ENCODE data around the gene PTPRJ.

The PTPRJ gene

DNA sequence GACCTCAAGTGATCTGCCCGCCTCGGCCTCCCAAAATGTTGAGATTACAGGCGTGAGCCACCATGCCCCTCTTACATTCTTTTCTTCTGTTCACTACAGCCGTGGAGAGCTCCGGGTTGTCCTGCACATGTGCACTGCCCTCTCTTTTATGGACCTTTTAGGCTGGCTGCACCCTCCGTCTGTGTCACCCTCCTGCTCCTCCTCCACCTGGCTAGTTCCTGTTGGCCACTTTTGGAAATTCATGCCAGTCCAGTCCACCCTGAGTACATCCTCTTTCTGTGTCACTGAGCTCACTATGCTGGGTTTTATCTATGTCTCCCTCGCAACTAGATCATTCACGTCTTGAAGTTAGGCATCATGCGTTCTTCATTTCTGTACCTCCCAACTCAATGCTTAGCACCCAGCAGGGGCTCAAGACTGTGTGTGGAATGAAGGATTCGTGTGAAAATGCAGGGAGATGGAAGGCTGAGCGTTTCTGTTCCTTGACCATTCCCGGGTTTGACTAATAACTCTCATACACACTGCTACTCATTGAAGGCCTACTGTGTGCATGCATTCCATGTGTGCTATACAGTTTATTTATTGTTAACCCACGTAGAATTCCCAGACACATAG, 60.6 kb downstream of the PTPRJ start:
- DNase-seq (ENCODE audit: low spot score): no peak

DNA sequence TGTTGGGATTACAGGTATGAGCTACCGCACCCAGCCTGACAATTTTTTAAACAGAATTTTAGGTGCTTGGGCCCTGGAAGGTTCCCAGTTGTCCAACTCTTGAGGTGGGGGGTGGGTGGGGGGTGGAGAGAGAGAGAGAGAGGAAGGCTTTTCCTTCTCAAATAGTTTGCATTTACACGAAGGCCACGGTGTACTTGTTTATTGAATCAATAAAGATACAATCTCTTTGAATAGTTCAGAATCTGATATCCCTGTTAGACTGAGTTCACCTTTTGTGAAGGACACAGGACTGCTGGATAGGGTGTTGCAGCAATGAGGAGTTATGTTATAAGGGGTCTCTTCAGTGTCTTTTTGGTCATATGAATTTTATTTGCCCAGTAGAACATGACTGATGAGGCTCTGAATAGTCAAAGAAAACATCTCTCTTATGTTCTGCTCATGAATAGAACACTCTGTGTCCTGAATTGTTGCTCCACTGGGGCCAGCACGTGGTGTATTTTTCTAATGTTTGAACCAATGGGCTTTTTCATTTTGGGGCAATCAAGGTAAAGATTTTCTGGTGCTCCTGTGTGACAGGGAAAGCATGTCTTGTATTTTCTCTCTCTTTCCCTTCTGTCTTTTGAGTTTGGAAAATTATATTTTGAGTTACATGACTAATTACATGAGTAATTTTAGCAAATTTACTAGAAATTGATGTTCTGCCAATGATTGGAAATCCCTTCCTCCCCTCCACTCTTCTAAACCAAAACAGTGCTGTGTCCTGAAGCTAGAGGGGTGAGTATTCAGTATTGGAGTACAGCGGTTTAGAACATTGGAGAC, 61.7 kb downstream of the PTPRJ start:
- DNase-seq (ENCODE audit: low spot score): no peak

DNA sequence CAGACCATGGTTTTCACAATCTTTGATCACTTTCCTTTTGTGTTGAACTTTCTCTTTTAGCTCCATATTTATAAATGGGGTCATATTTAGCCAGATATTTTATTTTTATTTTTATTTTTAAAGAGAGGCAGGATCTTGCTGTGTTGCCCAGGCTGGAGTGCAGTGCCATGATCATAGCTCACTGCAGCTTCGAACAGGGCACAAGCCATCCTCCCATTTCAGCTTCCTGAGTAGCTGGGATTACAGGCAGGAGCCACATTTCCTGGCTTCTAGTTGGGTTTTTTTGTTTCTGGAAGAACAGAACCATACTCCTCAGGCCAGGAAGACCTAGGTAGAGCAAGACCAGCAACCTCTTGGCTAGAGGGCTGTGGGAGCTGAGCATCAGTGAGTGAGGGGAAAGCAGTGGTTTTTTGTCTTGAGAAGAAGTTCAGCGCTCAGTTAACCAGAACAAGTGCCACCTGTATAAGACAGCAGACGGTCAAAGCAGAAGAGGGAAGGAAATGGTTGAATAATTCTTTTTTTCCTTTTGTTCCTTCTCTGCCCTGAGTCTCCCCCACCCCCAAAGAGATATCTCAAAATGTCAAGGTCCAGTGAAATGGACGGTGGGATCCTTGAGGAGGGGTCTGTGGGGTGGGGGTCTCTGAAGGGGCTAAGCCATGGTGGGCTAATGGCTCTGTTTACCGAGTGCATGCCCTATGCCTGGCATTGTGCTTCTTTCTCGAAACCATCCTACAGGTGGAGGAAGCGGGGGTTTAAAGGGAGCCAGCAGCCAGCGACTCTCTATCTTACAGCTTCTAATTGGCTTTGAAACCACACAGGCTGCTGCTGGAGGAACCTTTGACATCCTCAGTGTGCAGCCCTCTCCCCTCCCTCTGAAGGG, 63.0 kb downstream of the PTPRJ start:
- no peak for DNase-seq (ENCODE audit: low spot score)

DNA sequence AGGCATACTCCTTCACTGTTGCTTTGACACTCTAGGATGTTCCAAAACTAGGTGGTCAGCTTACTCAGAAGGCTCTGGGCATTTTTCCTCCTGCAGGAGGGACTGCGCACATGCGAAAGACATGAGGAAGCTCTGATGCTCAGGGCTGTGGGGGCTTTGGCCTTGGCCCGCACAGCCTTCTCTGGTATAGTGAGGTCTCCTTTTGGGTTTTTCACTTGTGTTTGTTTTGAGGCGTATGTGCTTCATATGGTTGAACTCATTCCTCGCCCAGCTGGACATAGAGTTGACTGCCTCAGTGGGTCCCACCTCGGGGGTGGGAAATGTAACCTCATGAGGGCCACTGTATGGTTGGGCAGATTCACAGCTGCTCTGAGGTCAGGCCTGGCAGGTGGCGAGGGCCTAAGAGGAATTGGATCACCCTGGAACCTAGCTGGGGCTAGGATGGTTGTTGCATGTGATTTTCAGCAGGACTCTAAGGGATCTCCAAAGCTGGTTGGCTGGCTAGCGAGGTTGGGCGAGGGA, 63.7 kb downstream of the PTPRJ start:
- DNase-seq (ENCODE audit: low spot score): no peak

DNA sequence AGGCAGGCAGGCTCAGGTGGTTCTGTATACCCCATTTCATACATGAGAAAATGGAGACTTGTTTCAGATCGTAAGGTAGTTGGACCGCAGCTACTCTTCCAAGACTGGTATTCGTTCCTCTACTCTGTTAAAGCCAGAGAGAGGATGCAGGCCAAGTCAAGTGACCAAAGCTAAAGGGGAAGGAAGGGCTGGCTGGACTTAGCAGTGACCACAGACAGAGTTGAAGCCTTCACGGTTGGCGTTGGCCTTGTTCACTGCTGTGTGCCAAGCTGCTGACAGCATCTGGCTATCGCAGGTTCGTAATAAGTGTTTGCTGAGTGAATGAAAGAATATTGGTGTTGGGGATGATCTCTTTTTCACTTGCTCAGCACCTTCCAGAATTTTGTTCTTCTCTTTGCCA, 64.2 kb downstream of the PTPRJ start:
- DNase-seq (ENCODE audit: low spot score): no peak

DNA sequence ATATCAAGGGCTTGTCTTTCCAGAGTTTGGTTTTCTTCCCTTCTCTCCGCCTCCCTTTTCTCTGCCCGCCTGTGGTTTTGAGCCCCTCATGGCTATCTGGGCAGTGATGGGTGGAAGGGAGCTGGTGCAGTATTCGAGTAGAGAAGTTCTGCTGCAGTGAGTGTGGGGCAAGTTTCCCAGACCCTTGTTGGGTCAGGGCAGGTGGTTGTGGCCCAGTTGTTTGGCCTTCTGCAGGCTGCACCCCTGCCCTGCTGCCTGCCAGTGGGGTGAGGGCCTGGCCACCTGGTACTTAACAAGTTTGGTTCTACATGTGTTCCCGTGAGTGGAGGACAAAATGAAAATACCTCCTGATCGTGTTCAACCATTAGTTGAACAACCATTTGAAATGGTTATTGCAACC, 65.2 kb downstream of the PTPRJ start:
- no peak for DNase-seq (ENCODE audit: low spot score)

DNA sequence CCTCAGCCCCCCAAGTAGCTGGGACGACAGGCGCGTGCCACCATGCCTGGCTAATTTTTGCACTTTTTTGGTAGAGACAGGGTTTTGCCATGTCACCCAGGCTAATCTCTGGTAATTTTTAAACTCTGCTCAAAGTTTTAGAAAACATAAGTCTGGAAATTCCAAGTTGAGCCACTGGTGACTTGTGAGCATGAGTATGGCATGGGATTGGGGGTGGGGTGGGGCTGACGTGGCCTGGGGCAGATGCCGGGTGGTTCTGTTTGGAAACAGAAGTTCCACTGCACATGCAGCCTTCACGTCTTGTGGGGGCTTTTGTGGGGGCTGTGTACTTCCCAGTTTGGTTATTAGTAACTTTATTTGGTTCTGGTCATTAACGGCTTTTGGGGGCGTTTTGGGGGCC, 67.3 kb downstream of the PTPRJ start:
- DNase-seq (ENCODE audit: low spot score): peak; percentile 54

DNA sequence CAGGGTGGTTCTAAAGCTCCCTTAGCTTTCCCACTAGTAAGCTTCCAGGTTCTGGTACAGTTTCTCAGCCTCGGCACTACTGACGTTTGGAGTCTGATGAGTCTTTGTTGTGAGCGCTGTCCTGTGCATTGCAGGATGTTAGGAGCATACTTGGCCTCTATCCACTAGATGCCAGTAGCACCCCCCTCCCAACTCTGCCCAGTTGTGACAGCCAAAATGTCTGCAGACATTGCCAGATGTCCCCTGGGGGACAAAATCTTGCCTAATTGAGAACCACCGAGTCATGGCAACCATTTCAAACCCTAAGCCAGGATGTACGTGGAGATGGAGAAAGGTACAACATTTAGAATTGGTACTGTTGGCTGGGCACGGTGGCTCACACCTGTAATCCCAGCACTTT, 68.7 kb downstream of the PTPRJ start:
- no peak for DNase-seq (ENCODE audit: low spot score)

DNA sequence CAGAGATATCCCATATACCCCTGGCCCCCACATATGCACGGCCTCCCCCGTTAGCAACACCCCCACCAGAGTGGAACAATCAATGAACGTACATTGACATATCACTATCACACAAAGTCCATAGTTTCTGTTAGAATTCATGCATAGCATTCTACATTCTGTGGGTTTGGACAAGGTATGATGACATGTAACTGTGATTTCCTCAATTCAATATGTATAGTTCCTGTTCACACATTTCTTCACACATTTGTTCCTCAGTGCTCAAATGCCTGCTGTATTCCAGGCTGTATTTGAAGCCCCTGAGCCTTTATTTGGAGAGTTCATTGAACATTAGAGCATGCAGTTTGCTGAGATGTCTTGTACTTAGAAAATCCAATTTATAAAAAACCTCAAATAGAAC, 69.9 kb downstream of the PTPRJ start:
- DNase-seq (ENCODE audit: low spot score): no peak

DNA sequence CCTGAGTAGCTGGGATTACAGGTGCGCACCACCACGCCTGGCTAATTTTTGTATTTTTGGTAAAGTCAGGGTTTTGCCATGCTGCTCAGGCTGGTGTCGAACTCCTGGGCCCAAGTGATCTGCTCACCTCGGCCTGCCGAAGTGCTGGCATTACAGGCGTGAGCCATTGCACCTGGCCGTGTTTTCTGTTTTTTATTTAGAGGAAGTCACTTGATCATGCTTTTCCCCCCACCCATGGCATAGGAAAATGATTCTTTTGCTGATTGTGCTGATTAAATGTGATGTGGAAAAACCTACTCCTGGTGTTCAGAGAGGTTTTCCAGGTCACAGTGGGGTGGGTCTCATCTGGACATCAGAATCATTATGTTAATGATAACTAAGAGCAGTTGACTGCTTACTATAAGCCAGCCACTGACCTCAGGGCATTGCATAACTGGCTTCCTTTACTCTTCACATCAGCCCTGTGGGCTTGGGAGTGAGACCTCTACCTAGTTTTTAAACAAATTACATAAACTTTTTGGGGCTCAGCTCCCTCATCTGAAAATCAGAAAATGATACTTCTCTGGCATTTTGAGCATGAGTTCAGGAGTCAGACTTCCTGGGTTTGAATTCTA, 71.0 kb downstream of the PTPRJ start:
- DNase-seq (ENCODE audit: low spot score): no peak

DNA sequence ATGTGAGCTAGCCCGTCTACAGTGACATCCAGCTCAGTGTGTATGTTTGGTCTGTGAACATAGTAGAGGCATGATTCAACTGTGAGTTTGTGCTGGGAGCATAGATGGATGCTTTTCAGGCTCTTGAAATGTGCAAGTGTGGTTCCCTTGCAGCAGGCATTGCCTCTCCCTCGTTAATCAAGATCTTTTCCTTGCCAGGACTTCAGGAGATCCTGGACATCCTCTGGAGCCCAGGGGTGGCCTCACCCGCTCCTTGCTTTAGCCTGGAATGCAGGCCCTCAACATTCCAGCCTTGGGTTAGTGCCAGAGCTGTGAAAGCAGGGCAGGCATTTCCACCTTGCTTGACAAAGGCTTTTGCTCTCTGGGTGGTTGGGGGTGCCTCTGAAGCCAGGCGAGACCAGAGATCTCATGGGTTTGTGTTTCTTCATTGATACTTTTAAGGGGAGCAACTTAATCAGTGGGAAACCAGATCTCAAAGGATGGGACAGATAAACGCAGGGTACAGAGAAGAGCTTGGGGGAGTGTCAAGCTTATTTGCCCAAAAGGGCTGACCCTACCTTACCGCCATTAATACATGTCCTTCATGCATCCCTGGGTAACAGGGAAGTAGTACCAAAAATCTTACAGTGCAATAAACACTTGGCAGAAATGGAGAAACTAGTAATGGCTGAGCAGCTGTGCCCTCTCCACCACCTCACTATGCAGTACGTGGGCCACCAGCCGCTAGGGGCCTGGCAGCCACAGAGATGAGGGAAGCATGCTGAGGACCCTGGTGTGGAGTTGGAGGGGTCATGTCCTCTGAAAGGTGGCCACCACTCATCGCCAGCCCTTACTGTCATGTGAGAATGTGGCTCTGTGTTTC, 72.1 kb downstream of the PTPRJ start:
- DNase-seq (ENCODE audit: low spot score): peak; percentile 57

DNA sequence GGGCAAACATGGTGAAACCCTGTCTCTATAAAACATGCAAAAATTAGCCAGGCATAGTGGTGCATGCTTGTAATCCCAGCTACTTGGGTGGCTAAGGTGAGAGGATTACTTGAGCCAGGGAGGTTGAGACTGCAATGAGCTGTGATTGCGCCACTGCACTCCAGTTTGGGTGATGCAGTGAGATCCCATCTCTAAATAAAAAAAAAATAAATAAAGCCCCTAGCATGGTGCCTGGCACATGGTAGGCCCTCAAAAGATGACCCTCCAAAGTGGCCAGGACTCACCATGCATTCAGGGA, 74.6 kb downstream of the PTPRJ start:
- no peak for DNase-seq (ENCODE audit: low spot score)

DNA sequence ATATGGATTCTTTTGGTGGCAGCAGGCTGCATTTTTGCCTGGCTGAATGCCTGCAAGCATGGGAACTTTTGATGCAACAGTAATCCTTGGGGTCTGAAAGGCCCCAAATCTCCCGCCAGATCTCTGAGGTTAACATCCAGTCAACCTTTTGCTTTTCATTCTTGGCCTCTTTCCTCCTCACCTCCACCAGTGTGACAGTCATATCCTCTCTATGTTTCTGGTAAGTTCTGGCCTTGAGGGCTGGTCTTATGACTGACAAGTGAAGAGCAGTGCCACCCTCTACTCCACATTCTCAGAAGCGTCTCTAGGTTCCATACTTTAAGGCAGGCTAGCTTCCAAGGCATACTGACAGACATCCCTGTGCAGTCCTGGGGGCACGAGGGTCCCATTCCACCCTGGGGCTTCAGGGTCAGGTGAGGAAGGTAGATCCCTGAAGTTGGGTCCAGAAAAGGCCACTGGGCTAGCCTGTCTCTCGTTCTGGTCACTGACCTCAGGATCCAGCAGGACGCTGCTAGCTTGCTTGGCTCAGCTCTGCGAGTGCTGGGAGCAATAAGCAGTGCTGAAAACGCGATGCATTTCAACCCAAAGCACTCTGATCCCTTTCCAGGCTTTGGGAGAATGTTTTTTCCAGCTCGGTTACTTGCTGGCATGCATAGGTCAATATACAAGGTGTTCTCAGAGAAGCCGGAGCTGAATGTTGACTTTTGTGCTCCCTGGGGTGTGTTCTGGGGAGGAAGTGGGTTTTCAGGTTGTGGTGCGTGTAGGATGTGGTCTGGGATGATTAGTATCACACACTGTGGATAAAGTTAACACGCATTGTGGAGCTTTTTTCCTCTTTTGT, 75.2 kb downstream of the PTPRJ start:
- no peak for DNase-seq (ENCODE audit: low spot score)

DNA sequence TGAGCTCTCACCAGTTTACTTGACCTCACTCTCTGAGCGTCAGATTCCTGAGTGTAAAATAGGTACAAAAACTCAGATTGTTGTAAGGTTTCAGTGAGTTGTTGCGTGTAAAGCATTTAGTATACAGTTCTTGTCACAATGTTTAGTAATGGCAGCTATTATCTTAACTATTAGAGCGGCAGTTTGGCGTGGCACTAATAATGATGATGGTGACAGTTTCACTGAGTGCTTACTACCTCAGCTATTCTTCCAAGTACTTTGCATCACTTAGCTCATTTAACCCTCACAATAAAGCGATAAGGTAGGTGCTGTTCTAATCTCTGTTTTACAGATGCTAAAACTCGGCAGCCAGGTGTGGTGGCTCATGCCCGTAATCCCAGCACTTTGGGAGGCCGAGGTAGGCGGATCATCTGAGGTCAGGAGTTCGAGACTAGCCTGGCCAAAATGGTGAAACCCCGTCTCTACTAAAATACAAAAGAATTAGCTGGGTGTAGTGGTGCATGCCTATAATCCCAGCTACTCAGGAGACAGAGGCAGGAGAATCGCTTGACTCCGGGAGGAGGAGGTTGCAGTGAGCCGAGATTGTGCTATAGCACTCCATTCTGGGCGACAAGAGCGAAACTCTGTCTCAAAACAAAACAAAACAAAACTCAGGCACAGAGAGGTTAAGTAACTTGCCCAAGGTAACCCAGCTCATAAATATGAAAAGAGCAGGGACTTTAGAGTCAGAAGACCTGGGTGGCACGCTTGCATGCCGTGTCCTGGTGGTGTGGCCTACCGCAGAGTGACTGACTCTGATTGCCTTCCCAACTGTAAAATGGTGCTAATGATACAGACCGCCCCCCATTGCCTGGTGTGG, 76.2 kb downstream of the PTPRJ start:
- no peak for DNase-seq (ENCODE audit: low spot score)

DNA sequence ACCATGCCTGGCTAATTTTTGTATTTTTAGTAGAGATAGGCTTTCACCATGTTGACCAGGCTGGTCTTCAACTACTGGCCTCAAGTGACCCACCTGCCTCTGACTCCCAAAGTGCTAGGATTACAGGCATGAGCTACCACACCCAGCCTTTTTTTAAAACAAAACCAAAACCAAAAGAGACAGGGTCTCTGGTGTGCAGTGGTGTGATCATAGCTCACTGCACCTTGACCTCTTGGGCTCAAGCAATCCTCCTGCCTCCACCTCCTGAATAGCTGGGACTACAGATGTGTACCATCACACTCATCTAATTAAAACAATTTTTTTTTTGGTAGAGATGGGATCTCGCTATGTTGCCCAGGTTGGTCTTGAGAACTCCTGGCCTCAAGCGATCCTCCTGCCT, 77.7 kb downstream of the PTPRJ start:
- no peak for DNase-seq (ENCODE audit: low spot score)

DNA sequence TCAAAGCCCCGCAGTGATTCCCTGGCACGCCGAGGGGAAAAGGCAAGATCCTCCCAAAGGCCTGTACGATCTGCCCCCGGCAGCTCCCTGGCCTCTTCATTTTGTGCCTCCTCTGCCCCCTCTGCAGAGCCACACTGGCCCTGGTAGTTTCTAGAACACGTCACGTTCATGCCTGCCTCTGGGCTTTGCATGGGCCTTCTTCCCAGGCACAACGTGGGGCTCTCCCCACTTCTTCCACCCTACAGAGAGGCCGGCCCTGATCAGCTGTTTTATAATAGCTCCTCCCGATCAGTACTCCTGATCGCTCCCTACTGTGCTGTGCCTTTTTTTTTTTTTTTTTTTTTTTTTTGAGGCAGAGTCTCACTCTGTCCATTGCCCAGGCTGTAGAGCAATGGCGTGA, 78.4 kb downstream of the PTPRJ start:
- no peak for DNase-seq (ENCODE audit: low spot score)

DNA sequence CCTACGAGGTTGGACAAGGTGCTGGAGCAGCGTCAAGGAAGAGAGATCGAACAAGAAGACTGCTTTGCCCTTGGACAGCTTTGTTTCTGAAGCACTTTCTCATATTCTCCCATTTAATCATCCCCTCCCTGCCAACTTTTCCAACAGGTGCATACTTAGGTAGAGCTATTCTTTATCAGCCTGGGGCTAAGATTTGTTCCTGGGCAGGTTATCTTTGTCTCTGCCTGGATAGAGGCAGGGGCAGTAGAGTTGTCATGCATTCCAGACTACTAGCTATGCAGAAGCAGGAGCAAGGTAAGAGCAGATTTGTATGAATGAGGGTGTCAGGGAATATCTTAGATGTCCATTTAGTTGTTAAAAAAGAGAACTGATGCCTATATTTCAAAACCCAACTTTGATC, 82.3 kb downstream of the PTPRJ start:
- DNase-seq (ENCODE audit: low spot score): no peak

DNA sequence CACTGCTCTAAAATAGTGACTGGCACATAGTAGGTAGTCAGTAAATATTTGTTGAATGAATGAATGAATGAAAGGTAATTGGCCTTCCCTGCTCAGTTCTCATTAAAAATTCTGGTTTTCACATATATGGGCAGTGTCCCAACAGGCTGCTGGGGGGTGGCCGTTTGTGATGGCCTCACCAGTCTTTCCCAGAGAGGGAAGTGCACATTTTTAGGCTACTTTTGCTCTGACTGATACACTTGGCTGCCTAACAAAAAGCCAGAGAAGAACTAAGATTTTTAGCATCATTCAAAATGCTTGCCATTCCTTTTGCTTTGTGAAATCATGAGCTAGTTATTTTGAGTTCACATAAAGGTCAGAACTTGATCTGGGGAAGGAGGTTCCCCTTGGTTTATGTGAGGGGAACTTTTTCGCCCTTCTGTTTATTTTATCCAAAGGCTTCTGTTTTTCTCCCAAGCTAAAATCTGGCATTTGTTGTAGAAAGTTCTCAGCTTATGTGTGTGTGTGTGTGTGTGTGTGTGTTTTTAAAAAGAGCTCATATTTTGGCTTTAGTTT, 83.1 kb downstream of the PTPRJ start:
- peak; percentile 86 for DNase-seq (ENCODE audit: low spot score)

DNA sequence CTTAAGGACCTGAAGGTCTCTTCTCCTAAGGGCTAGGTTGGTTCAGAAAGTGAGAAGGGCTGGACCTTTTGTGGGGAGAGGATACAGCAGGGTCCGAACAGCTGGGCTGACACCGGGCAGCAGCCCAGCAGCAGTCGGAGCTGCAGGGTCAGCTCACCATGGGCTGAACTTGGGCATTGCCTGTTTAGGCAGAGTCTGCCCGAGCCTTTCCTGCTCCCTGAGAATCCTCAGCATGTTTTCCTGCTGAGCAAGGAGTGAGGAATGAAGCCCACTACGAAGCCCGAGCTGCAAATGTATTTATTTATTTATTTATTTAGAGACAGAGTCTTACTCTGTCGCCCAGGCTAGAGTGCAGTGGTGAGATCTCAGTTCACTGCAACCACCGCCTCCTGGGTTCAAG, 83.9 kb downstream of the PTPRJ start:
- DNase-seq (ENCODE audit: low spot score): peak; percentile 74
